Measurements from ENCODE around the gene ACP6.
A peak's percentile ranks its signal among the peaks of the same experiment; 100 is the strongest.
"Not testable (repeated sequence)": the region's sequence is repeated elsewhere in the genome, so short reads cannot be mapped to it uniquely, and the experiment has no call there.

Gene ACP6

DNA sequence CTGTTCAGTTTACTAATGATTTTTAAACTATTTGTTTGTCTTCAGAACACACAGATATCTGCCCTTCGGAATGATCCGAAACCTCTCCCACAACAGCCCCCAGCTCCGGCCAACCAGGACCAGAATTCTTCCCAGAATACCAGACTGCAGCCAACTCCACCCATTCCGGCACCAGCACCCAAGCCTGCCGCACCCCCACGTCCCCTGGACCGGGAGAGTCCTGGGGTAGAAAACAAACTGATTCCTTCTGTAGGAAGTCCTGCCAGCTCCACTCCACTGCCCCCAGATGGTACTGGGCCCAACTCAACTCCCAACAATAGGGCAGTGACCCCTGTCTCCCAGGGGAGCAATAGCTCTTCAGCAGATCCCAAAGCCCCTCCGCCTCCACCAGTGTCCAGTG, 51.6 kb downstream of the ACP6 start:
- DNase-seq: no peak

- no peak for DNase-seq
These were observed 52.2 kb downstream of the ACP6 start for GRCh38 chr1:147618077-147618569.

DNA sequence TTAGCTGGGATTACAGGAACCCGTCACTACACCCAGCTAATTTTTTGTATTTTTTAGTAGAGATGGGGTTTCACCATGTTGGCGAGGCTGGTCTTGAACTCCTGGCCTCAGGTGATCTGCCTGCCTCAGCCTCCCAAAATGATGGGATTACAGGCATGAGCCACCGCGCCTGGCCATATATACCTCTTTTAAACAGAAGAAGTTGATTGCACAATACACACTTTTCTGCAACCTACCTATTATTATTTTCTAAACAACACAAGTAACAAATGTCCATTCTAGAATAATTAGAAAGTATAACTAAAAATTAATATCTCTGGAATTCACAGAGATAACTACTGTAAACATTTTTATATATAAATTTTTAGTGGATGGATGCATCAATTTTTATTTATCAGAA, 55.4 kb downstream of the ACP6 start:
- not testable (repeated sequence) for DNase-seq

DNA sequence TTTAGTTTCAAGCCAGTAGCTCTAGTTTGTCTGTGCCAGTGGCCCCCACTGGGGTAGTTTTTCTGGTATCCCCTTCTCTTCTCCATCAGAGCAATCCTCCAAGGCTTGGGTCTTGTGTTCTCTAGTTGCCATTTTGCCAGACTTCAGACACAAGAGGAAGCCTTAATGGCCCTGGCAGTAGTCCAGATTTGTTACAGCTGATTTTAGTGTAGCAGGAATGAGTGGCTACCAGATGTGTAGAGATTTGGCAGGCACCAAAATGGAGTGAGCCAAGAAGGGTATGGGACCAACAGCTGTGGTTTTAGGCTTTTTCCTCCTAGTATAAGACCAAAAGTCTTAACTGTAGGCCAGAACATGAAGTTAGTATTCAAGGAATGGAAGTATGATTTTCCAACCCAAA, 56.8 kb downstream of the ACP6 start:
- DNase-seq: no peak

- no peak for DNase-seq
These were observed 58.0 kb downstream of the ACP6 start for GRCh38 chr1:147612366-147612765.

DNA sequence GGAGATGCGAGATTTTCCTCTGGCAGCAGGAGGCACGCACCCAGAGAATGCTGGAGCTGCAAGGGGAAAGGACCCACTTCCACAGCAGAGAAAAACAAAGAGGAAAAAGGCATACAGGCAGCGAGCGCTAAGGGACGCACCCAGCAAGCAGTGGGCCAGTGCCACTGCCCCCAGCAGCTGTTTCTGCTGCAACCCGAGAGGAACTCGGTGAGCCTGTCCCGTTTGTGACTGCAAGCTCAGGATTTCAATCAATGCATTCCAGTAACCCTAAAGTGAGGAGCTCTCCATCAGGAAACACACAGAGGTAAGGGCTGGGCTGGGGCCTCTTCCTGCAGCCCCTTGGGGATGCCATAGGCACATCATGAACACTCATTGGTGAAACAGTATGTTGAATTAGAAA, 58.7 kb downstream of the ACP6 start:
- no peak for DNase-seq

- no peak for DNase-seq
These were observed 59.3 kb downstream of the ACP6 start for GRCh38 chr1:147611021-147611426.

DNA sequence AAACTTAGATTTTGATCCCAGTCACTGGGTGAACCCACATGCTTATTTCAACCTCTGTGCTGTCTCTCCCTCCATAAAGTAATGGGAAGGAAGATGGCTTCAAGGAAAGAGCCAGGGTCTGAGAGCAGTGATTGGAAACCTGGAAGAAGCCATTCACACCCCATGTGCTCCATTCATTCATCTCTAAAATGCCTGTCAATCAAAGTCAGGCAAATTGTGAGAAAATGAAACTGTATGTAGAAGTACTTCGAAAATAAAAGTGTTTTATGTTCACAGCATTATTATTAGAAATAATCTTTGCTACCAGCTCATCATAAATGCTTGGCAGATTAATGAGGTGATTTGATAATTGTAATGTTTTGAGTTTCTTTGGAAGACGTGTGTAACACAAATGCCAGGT, 61.0 kb downstream of the ACP6 start:
- DNase-seq: no peak

- no peak for DNase-seq
These were observed 61.7 kb downstream of the ACP6 start for GRCh38 chr1:147608596-147608995.

DNA sequence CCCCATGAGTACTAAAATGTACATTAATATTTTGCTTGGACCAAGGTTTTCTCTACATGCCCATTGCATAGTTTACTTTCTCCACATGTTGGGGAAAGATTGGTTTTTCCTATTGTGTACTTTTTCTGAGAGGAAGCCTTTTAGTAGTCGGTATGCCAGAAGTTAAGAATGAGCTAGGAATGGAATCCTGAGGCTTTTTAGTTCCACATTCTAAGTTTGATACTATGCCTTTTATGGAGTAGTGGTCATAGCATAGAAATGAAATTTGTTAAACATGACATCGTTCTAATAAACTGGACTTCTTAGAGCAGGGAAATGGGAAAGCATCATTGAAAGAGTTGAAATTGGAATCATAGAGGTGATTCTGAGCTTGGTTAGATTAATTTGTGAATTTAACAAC, 64.7 kb downstream of the ACP6 start:
- DNase-seq: no peak

DNA sequence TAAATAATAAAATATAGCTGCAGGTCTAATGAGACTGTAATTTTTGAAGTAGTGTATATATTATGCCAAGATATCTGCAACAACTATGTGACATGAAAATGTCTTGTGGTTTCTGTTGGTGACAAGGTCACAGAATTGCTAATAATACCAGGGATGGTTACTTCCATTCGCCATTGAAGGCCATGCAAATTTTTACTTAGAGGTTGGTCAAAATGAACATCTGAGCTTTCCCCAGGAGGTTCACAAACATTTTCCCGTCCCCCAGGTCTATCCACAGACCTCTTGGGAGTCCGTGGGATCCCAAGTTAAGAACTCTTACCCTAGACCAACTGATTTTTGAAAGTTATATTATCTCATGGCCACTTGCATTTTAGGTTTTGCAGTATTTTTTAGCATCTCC, 66.3 kb downstream of the ACP6 start:
- DNase-seq: no peak

DNA sequence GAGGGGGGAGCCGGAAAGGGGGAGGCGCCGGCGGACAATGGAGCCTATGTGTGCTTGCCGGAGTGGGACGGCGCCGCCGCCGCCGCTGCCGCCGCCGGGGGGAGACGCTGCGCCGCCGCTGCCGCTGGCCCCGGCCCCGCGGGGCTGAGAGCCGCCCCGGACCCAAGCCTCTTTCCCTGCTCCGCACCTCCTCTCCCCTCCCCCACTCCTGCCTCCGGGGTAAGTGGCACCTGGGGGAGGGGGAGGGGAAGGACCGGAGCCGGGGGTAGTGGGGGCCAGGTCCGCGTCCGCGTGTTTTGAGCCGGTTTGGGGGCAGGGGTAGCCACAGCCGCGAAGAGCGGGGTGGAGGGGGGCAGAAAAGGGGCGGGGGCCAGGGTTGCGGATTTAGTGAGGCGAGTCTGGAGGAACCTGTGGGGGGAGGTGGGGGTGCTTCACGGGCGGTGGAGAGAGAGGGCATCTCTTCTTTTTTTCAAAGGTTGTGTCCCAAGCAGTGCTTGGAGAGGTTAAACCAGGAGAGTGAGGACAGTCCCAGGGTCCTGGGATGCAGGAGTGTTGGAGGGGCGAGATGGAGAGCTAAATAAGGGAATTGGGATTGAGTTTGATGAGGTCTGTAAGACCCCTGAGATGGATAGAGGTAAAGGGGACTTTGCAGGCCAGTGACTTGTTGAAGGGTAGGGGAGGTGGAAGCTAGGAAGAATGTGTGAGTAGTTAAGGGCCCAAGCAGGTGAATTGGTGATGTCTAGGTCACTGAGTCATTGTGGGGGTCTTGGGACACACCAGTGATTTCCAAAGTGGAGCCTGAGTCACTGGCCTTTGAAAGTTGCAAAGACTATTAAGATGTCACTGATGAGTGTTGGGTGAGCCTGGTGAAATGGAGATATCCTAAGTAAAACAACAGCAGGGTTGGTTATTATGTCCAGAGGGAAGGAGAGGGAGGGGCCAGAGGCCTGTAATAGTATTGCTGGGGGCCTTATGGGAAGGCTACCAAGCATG, 69.9 kb downstream of the ACP6 start:
- DNase-seq: peak; percentile 30 to 58

- DNase-seq: peak; percentile 93 to 97
These were observed 70.8 kb downstream of the ACP6 start for GRCh38 chr1:147599362-147600118.

DNA sequence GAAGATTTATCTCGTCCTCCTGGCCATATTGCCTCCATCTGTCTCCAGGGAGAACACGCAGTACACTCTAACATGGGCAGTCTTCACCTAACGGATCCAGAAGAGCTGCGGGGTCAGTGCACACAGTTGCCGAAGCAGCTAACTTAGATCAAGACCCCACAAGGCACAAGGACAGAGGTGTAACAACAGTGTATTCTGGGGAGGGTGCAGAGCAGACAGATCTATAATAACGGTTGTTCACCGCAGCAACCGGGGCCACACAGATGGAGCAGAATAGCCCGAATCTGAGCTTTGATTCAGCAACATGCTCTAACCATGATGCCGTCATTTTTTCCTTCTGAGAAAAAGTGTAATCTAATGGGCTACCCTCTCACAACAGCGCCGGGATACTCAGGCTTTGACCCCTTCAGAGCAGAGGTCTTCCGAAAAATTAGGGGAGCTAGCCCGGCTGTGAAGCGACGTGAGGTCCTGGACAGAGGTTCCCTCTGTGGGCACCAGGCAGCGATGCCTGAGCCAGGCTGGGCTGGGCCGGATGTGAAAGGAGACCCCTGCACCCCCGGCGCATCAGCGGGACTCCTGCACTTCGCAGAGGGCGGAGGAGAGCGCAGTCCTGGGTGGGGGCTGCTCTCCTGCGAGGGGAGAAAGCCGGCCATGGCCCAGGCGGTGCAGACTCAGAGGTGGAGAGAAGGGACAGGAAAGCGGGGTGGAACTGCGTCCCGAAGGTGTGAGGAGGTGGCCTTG, 71.5 kb downstream of the ACP6 start:
- peak; percentile 19 to 60 for DNase-seq

DNA sequence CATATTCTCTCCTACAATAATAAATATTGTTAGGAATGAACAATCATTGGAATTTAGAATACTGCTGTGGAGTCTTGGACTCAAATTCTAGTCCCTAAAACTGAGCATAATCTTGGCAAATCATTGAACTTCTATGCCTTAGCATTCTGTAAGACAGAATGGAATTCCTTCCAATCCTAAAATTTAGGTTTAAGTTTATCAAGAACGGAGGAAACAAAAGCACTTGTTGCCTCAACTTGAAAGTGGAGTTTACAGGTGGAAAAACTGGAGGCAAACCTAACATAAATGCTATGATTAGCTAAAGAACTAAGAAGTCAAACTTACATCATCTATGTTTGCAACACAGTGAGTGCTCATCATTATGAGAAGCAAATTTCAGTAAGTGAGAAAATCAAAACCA, 73.3 kb downstream of the ACP6 start:
- DNase-seq: no peak

Measured in NCI-H524 (cell line).